ENCODE results near the gene BTRC.
"Not testable (repeated sequence)": the region's sequence is repeated elsewhere in the genome, so short reads cannot be mapped to it uniquely, and the experiment has no call there.

Gene BTRC

DNA sequence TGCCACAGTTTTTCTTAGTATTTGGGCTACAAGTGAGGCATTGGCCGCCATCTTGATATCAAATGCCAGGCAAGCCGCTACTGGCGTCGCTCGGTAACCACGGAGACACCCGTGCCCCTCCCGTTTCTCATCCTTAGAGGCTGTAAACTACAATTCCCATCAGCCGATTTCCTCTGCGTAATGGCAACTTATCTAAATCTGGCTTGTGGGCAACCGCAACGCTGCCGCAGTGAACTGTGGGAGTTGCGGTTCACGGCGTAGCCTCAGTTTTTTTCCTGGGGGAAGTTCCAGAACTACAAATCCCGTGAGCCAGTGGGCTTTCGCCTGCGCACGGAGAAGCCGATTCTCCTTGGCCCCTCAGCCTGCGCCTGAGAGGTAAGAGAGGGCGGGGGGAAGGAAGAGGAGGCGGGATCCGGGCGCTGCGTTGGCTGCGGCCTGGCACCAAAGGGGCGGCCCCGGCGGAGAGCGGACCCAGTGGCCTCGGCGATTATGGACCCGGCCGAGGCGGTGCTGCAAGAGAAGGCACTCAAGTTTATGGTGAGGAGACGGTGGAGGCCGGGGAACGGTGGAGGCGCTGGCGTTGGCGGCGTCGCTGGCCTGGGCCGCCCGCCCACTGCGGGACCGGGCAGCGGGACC lies at the start of gene BTRC:
Gene BTRC (plus strand): TSS at position 474 of the 636 bp plus-strand sequence. CDS start 16 bp downstream, at position 490.
- peak; percentile 94 to 95 for DNase-seq (ENCODE audit: low read depth in 2 of 2)

- no peak for DNase-seq (ENCODE audit: low read depth in 2 of 2)
These were observed 49.6 kb upstream of the BTRC start for GRCh38 chr10:101304316-101304715.

DNA sequence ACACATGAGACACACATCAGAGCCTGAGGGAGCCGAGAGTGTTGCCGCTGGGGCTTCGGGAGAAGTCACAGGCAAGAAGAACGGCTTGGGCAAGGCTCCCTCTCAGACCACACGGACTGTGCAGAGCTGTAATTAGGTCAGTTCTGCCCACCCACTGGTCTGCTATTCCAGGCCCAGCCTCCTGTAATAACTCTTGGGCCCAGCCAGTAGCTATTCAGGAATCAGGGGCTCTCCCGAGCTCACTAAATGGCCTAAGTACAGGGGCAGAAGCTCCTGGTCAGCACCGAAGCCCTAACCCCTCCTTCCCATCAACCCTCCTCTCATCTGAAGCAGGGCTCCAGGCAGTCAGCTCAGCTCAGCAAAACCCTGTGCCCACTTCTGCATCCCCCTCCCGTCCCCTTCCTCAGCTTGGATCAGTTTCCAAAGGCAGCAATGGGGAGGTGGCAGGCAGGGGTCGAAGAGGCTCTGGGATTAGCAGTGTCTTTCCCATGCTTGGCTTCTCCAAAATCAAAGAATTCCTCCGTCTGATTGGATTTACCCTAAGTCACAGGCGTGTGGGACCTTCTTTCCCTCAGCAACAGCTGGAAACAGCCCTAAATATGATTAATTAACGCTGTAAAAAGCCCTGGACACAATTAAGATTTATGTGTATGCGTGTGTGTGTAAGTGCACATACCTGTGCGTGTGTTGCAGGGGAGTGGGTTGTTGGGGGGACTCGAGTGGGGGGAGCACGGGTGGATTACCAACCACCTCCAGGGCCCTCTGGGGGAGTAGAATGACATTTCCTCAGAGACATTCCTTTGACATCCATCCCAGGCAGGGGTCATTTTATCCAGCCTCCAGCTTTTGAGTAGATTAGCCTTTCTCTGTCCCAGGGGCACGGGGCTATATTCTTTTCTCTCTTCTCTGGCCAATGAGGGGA lies 48.4 kb upstream of the BTRC start:
- DNase-seq (ENCODE audit: low read depth in 2 of 2): no peak

- DNase-seq (ENCODE audit: low read depth in 2 of 2): no peak
These were observed 45.9 kb upstream of the BTRC start for GRCh38 chr10:101308051-101308450.

- DNase-seq (ENCODE audit: low read depth in 2 of 2): no peak
These were observed 43.3 kb upstream of the BTRC start for GRCh38 chr10:101310529-101311184.

DNA sequence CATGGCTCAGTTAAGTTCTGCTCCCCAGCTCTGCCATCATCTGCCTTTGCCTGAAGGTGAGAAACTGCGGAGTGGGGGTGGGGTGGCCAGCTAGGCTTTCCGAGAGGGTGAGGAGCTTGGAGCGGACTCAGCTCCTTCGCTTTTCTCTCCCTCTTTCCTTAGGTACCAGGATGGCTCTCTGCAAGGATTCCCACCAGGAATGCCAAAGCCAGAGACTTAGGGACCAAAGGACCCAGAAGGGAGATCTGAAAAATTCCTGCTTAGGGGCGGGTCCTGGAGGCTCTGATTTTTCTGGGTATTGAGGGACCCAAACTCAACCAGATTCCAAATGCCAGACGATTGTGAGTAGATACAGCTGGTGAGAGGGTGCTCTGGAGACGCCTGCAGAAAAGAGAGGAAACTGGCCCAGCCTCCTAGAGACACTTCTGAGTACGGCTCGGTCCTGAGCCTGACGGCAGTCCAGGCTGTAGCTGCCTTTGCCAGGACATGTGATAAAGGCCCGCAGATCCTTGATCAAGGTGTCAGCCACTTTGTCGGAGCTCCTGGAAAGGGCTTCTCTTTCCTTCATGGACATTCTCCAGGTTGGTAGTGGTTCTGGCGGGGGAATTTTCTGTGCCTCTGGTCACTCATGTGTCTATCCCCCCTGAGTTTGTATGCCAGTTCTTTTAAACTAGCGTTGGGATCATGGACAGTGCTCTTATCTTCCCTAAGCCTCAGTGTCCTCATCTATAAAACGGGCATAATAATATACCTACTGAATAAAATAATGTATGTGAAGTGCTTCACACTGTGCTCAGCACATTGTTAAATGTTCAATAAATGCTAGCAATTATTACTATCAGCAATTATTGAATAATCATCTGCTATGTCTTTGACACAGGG lies 42.5 kb upstream of the BTRC start:
- no peak for DNase-seq (ENCODE audit: low read depth in 2 of 2)

DNA sequence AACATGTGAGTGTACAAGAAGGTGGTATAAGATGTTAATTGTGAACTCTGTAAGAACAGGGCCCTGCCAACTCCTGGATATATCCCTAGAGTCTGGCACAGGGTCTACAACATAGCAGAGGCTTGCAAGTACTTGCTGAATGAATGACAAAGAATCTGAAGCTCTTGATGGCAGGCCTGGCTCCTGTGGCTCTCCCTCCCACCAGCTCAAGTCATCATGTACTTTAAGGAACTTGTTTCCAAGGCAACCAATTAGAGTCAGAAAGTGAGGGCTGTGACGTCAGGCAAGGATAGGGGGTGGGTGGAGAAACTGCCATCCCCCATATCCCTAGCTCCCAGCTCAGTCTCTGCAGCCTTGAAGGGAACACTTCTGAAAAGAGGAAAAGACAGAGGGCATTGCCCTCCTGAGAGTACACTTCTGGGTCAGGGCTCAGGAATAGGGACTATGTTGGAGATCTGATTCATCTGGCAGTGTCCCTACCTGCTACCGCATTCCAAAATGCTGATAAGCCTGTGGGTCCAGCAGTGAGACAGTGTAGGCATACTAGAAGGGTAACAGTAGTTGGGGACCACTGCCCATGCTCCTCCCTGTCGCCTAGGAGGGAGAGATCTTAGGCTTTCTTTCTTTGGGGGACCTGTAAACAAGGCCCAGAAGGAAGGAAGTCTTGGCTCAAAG lies 34.6 kb upstream of the BTRC start:
- no peak for DNase-seq (ENCODE audit: low read depth in 2 of 2)

DNA sequence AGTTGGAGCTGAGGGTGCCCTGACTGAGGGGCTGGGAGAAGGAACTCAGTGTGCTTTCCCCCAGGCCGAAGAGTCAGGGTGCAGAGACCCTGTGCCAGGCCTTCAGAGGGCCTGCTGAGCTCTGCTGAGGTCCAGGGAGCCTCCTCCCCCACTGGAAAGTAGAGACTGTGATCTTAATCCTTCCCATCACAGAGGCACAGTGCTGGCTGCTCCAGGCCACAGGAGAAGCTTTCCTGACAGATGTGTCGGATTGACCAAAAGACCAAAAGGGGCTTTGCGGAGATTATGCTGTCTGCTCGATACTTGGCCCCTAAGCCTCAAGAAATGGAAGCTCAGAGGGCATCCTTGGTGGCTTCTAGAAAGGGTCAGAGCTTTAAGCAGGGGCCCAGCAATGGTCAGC lies 32.9 kb upstream of the BTRC start:
- no peak for DNase-seq (ENCODE audit: low read depth in 2 of 2)

- no peak for DNase-seq (ENCODE audit: low read depth in 2 of 2)
These were observed 31.5 kb upstream of the BTRC start for GRCh38 chr10:101322266-101323108.

GRCh38 chr10:101323495-101323894 lies 30.5 kb upstream of the BTRC start:
- no peak for DNase-seq (ENCODE audit: low read depth in 2 of 2)

DNA sequence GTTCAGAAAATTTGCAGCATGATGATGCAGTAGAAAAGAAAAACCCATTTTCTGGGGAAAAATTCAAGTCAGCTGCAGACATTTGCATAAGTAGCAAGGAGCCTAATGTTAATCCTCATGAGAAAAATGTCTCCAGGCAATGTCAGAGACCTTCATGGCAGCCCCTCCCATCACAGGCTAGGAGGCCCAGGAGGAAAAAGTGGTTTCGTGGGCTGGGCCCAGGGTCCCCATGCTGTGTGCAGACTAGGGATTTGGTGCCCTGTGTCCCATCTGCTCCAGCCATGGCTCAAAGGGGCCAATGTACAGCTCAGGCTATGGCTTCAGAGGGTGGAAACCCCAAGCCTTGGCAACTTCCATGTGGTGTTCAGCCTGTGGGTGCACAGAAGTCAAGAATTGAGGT lies 26.5 kb upstream of the BTRC start:
- not testable (repeated sequence) for DNase-seq (ENCODE audit: low read depth in 2 of 2)

DNA sequence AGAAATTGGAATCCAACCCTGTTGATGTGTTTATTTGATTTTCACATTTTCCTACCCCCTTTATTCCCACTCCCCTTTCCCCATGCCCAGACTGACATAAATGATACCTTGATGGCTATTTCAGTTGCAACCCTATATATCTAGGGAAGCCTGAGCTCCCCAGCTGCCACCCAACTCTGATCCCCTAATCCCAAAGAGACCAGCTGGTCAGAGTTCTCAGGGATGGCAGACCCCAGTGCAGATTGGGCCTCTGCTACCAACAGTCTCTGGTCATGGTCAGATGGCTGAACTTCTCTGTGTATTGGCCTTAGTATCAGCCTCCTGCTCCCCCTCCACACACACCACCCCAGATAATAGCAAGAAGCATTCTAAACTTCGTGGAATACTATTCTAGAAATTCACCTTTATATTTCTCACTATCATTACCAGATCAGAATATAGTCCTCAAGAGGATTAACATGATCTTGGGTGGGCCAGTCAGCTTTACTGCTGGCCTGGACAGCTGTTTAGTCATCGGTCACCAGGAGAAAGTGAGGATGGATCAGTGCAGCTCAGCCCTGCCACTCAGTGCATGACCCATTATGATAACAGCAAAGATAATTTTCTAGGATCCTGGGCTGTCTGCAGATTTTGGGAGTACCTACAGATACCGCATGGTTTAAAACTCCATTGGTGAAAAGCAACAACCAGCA lies 24.5 kb upstream of the BTRC start:
- DNase-seq (ENCODE audit: low read depth in 2 of 2): no peak

GRCh38 chr10:101330231-101330630 lies 23.7 kb upstream of the BTRC start:
- DNase-seq (ENCODE audit: low read depth in 2 of 2): no peak

DNA sequence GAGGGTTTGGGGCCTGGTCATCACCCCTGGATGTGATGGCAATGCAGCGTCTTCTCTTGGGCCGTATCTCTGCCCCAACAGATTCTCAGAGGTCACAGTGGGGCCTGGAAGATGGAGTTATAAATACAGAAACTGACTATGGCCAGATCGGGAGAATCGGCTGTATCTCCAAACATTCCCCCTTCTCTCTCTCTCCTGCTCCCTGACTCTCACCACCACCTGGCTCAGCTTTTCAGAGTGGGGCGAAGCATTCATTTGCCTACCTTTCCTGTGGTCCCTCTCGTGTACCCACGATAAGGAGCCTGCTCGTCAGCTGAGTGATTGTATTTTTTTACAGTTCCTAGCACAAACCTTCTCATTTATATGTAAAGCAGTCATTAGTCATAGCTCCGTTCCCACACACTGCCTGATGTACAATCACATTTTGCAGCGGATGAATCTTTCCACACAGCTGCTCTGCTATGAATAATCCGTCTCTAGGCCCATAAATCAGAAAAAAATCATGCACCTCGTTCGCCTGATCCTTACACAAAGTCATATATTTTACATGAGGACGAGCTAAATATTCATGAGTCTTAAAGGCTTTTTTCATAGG lies 23.2 kb upstream of the BTRC start:
- DNase-seq (ENCODE audit: low read depth in 2 of 2): no peak

GRCh38 chr10:101331956-101332355 lies 22.0 kb upstream of the BTRC start:
- no peak for DNase-seq (ENCODE audit: low read depth in 2 of 2)

DNA sequence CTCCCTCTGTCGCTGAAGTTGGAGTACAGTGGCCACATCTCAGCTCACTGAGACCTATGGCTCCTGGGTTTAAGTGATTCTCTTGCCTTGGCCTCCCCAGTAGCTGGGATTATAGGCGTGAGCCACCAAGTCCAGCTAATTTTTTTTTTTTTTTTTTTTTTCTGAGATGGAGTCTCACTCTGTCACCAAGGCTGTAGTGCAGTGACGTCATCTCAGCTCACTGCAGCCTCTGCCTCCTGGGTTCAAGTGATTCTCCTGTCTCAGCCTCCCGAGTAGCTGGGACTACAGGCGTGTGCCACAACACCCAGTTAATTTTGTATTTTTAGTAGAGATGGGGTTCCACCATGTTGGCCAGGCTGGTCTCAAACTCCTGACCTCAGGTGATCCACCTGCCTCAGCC lies 19.7 kb upstream of the BTRC start:
- DNase-seq (ENCODE audit: low read depth in 2 of 2): not testable (repeated sequence)

DNA sequence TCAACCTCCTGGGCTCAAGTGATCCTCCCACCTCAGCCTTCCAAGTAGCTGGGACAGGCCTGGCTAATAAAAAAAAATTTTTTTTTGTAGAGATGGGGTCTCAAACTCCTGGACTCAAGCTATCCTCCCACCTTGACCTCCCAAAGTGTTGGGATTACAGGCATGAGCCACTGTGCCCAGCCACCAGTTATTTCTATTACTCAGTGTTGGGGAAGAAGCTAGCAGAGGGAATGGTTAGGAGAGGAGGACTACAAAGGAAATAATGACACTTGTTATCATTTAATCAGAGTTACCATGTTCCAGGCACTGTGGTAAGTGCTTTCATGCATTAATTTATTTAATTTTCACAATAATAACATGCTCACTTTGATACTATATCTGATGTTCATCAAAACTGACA lies 17.6 kb upstream of the BTRC start:
- DNase-seq (ENCODE audit: low read depth in 2 of 2): no peak

DNA sequence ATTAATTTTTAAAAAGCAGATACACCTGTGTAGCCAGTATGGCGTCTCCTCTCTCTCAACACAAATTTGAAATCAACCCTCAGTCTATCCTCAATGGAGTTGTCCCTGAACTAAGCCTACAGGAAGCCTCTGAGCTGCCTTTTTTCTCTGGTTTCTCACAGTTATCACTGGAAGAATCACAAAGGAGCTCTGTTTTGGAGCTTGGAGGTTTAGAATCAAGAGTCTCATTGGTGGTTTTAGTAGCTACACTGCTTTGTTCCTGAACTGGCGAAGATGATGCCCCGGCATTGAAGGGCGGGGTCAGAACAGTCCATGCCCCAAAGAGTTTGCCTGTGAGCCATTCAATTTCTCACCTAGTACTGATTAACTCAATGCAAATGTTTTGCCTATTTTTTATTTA lies 16.1 kb upstream of the BTRC start:
- DNase-seq (ENCODE audit: low read depth in 2 of 2): no peak

DNA sequence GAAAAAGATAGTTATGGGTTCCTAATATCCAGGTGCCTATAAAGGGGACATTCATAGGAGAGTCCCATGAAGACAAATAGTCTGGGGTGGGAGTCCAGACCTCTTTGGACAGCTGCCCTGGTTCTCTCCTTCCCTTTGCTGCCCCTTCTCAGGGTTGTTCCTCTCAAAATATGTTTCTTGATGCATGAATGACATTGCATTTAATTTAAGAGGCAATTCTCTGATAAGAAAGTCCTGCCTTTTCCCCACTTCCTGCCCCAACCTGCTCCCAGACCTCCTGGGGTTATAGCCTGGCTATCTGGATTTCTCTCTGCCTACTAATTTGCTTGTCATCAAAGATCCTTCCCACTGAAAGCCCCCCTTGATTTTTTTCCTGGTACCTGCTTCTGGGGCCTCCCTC lies 12.5 kb upstream of the BTRC start:
- DNase-seq (ENCODE audit: low read depth in 2 of 2): no peak
